Activated naive CD4-positive, alpha-beta T cell treated with anti-CD3 and anti-CD28 coated beads, Interleukin-2, amount 50 U/mL, for 16 hours (primary cell): ENCODE measurements around the gene ARL16.
A peak's percentile ranks its signal among the peaks of the same experiment; 100 is the strongest.

Source experiments
- DNase-seq: peaks from one replicate; pipeline ENCODE4 v3.0.0-alpha.2; 2020

Gene ARL16

GRCh38 chr17:81641825-81642489 is 41.6 kb downstream of the ARL16 start:
- DNase-seq: no peak

GRCh38 chr17:81640011-81640410 is 43.6 kb downstream of the ARL16 start:
- DNase-seq: no peak

- DNase-seq: no peak
Observed at GRCh38 chr17:81638683-81639082, 44.9 kb downstream of the ARL16 start.

- peak; percentile 83 for DNase-seq
Observed at GRCh38 chr17:81636505-81637288, 46.9 kb downstream of the ARL16 start, which contains the start of the genes NPLOC4 and TSPAN10. Gene NPLOC4, minus strand, starts transcription at chr17:81637112. Its CDS starts 182 bp downstream, at chr17:81636930. Gene TSPAN10, plus strand, starts transcription at chr17:81637196. Its CDS starts 5,217 bp downstream, at chr17:81642413.

- DNase-seq: no peak
Observed at GRCh38 chr17:81635973-81636504, 47.6 kb downstream of the ARL16 start.

GRCh38 chr17:81635431-81635830 is 48.2 kb downstream of the ARL16 start:
- DNase-seq: no peak

- DNase-seq: no peak
Observed at GRCh38 chr17:81631482-81631881, 52.1 kb downstream of the ARL16 start.
